Measurements from ENCODE around the gene HES3.

HES3 gene

GRCh38 chr1:6281511-6282402 lies 37.8 kb downstream of the HES3 start:
- no peak for DNase-seq

GRCh38 chr1:6282577-6283270 lies 38.7 kb downstream of the HES3 start:
- DNase-seq: no peak

GRCh38 chr1:6285336-6285735 lies 41.4 kb downstream of the HES3 start:
- DNase-seq: no peak

DNA sequence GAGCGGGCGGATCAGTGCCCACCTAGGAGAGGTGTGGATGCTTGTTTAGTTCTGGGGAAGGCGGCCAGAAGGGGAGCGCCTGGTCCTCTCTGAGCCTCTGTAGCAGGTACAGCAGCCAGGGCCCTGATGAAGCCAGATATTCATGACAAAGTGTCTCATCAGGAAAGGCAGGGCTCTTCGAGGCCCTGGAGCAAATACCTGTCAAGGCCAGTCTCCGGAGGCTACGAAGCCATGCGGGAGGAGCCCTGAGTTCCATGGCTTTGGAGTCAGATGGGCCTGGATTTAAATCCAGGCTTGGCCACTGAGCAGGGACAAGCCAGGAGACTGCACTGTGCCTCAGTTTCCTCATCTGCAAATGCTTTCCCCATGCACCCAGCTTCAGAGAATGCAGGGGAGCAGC lies 42.3 kb downstream of the HES3 start:
- no peak for DNase-seq

- no peak for DNase-seq
Observed at GRCh38 chr1:6287029-6287428, 43.0 kb downstream of the HES3 start.

GRCh38 chr1:6287431-6287886 lies 43.5 kb downstream of the HES3 start:
- no peak for DNase-seq

DNA sequence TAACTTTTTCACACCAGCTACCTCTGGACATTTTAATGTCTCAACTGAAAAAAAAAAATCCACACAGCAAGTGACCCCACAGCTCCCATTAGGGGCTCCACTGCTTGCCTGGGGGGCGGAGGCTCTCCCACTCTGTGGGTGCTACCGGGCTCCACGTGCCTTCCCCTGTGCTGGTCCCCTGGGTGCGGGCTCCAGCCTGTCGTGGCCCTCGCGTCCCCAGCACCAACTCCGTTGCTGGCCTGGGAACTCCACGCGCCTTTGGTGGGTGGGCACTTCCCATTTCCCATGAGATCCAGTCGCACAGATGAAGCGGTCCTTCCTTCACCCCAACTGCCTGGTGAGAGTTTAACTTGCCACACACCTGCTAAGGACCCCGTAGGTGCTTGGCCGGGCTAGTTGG lies 44.0 kb downstream of the HES3 start:
- DNase-seq: no peak

DNA sequence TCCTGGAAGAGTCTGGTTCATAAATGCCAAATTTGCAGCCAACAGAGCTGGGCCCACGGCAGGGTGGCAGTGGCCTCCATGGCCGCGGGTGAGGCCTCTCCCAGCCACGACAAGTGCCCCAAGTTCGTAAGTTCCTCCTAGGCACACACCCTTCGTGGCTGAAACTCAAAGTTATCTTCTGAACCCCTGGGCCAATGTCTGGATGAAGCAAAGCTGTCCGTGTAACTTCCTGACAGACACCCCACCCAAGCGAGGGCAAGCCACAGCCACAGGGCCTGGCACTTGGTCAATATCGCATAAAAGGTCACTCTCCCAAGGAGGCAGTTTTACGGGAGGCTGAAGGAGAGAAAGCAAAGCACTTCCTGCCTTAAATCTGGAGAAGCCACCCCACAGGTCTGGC lies 44.7 kb downstream of the HES3 start:
- no peak for DNase-seq

- DNase-seq: no peak
Observed at GRCh38 chr1:6292102-6292501, 48.1 kb downstream of the HES3 start.

DNA sequence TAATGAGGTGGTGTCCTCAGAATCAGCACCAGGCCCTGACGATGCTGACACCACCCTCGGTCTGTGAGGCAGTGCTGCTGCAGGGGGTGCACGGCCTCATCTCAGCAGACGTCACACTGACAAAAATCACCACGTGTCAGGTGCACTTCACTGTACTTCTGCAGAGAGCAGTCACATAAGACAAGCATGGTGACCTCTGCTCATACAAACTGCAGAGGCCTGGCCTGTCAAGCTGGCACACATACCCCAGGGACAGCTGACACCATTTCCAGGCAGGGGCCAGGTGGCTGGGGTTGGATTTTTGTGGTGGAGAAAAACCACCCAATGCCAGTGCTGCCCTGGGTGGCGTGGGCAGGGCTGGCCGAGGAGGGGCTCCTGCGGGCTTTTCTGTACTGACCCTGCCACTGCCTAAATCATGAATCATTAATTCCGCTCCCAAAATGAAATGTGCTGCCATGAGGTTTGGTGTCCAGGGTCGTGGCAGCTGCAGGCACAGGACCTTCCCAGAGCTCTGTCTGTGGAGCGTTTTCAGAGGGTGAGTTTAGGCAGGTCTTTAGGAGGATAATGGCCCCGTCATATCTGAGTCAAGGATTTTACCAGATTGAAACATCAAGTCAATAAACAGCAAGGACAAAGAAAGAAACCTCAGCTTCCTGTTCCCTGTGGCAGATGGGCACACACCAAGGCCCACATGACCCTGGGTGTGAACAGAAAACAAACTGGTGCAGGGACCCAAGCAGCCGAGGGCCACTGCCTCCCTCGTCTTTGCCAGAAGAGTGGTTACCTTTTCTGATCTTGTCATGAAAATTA lies 50.3 kb downstream of the HES3 start:
- no peak for DNase-seq

- no peak for DNase-seq
Observed at GRCh38 chr1:6294890-6295556, 51.0 kb downstream of the HES3 start.

Measured in activated naive CD4-positive, alpha-beta T cell (primary cell).